ENCODE data around the gene PLSCR3. TPM values are rescaled to one million over a fixed set of nuclear protein-coding genes. Genes with fewer than 3 reads are reported as not detected.

The PLSCR3 gene
- total RNA-seq, 1 experiment from 2014 or later: 6.7 TPM

DNA sequence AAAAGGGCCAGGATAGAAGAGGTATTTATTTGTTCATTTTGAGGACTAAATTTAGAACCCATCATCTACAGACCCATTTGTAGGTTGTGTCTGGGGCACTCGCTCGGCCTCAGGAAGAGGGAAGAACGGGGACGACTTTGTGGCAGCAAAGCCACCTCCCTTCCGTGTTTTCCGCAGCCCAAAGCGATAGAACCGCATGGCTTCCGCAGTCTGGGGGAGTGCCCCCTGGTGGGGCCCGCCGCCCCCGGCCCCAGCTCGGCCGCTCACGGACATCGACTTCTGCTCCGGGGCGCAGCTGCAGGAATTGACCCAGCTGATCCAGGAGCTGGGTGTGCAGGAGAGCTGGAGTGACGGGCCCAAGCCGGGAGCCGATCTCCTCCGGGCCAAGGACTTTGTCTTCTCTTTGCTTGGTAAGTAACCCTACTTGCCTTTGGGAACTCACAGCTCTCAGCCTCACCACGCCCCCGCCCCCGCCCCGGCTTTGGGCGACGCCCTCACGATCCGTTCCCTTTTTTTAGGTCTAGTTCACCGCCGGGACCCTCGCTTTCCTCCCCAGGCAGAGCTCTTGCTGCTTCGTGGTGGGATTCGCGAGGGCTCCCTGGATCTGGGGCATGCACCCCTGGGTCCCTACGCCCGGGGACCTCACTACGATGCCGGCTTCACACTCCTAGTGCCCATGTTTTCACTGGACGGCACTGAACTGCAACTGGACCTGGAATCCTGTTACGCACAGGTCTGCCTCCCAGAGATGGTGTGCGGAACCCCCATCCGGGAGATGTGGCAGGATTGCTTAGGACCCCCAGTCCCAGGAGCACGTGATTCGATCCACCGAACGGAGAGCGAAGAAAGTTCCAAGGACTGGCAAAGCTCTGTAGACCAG is 41.6 kb upstream of the PLSCR3 start:
- H3K27me3 ChIP-seq: no peaks in the 10 kb centered on the region
- no peaks in the 10 kb centered on the region for H3K9me3 ChIP-seq (replicated peaks)
- no peaks in the 10 kb centered on the region for H3K4me1 ChIP-seq
- H3K36me3 ChIP-seq: no peaks in the 10 kb centered on the region
- no peak overlapping the region for H3K27ac ChIP-seq
- DNase-seq: no peak
- no peak overlapping the region for H3K4me3 ChIP-seq

DNA sequence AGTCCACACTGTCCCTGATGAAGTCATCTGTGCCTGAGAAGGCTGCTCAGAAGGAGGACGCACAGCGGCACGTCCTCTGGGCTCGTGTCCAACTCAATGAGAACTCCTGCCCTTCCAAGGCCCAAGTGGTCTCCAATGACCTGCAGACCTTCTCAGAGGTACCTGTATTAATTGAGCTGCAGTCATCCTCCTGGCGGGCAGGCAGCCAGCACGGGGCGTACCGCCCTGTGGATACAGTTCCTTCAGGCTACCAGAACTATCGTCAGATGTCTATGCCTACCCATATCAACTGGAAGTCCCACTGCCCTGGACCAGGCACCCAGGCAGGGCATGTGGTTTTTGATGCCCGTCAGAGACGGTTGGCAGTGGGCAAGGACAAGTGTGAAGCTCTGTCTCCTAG is 38.0 kb upstream of the PLSCR3 start:
- no peaks in the 10 kb centered on the region for H3K27me3 ChIP-seq
- no peaks in the 10 kb centered on the region for H3K4me1 ChIP-seq
- H3K4me3 ChIP-seq: no peak overlapping the region
- H3K9me3 ChIP-seq (replicated peaks): no peaks in the 10 kb centered on the region
- no peak for DNase-seq
- H3K27ac ChIP-seq: no peak overlapping the region
- H3K36me3 ChIP-seq: no peaks in the 10 kb centered on the region

DNA sequence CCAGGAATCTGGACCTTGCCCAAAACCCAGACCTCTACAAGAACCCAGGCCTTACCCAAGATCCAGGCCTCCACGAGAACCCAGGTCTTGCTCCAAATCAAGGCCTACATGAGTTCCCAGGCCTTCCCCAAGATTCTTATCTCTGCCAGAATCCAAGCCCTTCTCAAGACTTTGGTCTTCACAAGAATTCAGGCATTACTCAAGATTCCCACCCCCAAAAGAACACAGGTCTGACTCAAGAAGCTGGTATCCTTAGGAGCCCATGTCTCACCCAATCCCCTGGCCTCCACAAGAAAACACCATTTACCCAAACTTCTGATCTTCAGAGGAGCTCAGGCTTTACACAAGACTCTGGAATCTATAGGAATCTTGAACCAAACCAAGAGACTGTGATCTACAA is 36.9 kb upstream of the PLSCR3 start:
- Histone ChIP-seq H3K27me3 (no peaks in the 10 kb centered on the region), H3K9me3 (replicated peaks) (no peaks in the 10 kb centered on the region), H3K4me1 (no peaks in the 10 kb centered on the region), H3K36me3 (no peaks in the 10 kb centered on the region), H3K4me3 (no peak overlapping the region), H3K27ac (no peak overlapping the region)
- DNase-seq: no peak

DNA sequence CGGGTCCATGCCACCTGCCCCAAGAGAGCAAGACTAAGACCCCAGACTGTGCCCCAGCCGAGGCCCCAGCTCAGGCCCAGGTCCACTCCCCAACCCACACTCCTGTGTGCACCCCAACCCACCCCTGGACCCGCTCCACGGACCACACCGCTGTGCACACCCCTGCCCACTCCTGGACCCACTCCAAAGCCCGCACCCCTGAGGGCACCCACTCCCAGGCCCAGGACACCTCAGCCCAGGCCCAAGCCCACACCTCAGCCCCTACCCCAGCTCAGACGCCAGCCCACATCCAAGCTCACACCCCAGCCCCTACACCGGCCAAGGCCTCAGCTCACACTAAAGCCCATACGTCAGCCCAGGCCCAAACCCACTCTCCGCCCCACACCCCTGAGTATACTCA is 35.4 kb upstream of the PLSCR3 start:
- no peak overlapping the region for H3K27ac ChIP-seq
- no peaks in the 10 kb centered on the region for H3K9me3 ChIP-seq (replicated peaks)
- H3K4me1 ChIP-seq: no peaks in the 10 kb centered on the region
- H3K27me3 ChIP-seq: no peaks in the 10 kb centered on the region
- no peaks in the 10 kb centered on the region for H3K36me3 ChIP-seq
- H3K4me3 ChIP-seq: no peak overlapping the region
- DNase-seq: no peak

DNA sequence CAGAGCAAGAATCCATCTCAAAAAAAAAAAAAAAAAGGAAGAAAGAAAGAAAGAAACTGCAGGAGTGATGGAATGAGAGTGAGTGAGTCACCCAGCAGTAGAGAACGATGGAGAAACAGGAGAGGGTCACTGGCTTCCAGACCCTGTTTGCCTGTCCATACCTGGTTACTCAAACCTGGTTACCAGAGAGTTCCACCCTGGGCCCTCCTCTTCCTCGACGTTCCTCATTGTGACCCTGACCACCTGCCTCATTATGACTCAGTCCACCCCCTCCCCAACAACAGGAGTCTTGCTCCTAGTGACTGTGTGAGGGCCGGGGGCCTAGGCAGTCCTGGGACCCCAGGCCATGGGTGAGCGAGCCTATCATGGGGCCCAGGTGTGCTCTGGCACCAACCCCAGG is 34.2 kb upstream of the PLSCR3 start, which contains the start of gene SPEM3:
Gene SPEM3, plus strand, starts transcription at position 301 of the 400 bp plus-strand sequence. Its CDS starts 46 bp downstream, at position 347.
- Histone ChIP-seq H3K27ac (no peak within 1 kb of the TSS), H3K36me3 (no peaks in the 10 kb centered on the region), H3K27me3 (no peaks in the 10 kb centered on the region), H3K4me3 (no peak within 1 kb of the TSS), H3K4me1 (no peaks in the 10 kb centered on the region), H3K9me3 (replicated peaks) (no peaks in the 10 kb centered on the region)
- no peak for DNase-seq

DNA sequence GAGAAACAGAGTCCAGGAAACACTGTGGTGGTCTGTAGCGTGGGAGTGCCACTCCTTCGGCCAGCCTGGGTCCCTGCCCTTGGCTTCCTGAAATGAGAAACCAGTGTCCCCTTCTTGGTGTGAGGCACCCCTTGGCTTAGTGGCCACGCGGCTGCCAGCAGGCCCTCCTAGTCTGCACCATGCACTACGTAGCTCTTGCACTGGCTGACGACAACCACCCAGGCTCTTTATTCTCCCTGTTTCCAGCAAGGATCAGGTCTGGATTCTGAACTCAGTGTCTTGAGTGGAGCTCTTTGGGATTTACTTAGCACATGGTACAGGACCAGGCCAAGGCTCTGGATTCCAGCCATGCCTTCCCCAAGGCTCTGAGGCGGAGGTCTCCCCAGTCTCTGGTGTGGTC is 33.2 kb upstream of the PLSCR3 start:
- Histone ChIP-seq H3K9me3 (replicated peaks) (no peaks in the 10 kb centered on the region), H3K27me3 (no peaks in the 10 kb centered on the region), H3K4me1 (no peaks in the 10 kb centered on the region), H3K36me3 (no peaks in the 10 kb centered on the region), H3K4me3 (no peak overlapping the region), H3K27ac (no peak overlapping the region)
- DNase-seq: no peak

DNA sequence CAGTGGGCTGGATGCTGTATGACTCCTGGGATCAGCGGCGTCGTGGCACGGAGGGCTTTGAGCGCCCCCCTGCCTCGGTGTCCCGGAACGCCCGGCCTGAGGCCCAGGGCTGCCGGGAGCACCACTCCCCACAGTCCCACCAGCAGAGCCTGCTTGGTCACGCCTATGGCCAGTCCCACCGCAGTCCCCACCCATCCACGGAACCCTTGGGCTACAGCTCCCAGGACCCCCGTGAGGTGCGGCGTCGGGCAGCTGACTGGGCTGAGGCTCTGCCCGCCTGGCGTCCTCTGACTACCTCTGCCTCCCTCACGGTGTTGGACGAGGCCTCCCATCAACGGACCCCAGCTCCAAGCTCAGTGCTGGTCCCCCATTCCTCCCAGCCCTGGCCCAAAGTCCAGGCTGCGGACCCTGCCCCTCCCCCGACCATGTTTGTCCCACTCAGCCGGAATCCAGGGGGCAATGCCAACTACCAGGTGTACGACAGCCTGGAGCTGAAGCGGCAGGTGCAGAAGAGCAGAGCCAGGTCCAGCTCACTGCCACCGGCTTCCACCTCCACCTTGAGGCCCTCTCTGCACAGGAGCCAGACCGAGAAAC is 32.7 kb upstream of the PLSCR3 start:
- Histone ChIP-seq H3K27me3 (no peaks in the 10 kb centered on the region), H3K27ac (no peak overlapping the region), H3K9me3 (replicated peaks) (no peaks in the 10 kb centered on the region), H3K4me3 (no peak overlapping the region), H3K4me1 (no peaks in the 10 kb centered on the region), H3K36me3 (no peaks in the 10 kb centered on the region)
- DNase-seq: no peak

DNA sequence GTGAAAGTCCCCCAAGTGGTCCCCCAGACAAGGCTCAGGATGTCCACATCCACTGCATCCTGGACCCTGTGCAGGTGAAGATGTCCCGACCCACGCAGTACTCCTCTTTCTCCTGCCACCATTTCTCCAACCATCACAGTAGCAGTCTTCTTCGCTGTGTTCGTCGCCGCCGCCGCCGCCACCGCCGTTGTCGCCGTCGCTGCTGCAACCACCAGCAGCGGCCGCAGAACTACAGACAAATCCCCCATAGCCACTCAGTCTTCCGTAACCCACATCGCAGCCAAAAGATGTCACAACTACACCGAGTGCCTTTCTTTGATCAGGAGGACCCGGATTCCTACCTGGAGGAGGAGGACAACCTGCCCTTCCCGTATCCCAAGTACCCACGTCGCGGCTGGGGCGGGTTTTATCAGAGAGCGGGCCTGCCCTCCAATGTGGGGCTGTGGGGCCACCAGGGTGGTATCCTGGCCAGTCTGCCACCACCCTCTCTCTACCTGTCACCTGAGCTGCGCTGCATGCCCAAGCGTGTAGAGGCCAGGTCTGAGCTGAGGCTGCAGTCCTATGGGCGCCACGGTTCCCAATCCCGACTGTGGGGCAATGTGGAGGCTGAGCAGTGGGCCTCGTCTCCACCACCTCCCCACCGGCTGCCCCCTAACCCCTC is 32.0 kb upstream of the PLSCR3 start:
- no peaks in the 10 kb centered on the region for H3K9me3 ChIP-seq (replicated peaks)
- H3K27me3 ChIP-seq: no peaks in the 10 kb centered on the region
- no peaks in the 10 kb centered on the region for H3K4me1 ChIP-seq
- H3K27ac ChIP-seq: no peak overlapping the region
- H3K4me3 ChIP-seq: no peak overlapping the region
- no peak for DNase-seq
- H3K36me3 ChIP-seq: no peaks in the 10 kb centered on the region

DNA sequence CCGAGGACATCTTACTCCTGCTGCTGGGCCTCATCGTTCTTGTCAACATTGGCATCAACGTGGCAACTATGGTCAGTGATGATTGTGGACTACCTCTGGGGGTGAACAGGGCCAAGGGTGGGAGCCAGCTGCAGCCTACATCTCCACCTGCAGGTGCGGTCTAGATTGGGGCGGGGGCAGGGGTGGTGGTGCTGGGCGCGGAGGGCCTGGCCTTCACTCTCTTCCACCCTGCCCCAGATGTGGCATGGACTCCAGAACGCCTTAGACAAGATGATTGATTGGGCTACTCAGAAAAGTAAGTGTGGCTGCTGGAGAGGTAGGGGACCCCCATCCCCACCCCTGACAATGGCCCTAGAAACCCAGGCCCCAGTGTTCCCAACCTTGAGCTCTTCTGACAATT is 31.4 kb upstream of the PLSCR3 start:
- Histone ChIP-seq H3K27me3 (no peaks in the 10 kb centered on the region), H3K4me3 (no peak overlapping the region), H3K36me3 (no peaks in the 10 kb centered on the region), H3K4me1 (no peaks in the 10 kb centered on the region), H3K27ac (no peak overlapping the region), H3K9me3 (replicated peaks) (no peaks in the 10 kb centered on the region)
- DNase-seq: no peak

DNA sequence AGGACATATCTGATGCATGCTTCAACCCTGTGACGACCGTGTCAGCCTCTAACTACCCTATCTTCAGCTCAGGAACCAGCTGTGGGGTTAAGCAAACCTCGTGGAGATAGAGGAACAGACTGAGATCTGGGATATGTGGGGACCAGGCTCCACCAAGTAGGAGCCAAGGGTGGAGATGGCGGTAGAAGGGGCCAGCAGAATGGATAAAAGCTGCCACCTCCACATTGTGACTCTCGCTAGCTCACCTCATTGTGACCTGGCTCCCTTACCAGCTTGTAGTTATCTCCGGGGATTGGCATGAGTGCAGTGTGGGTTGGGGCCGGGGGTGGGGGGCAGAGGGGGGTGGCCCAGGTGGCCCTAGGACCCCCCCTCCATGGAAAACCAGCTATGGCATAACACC is 31.0 kb upstream of the PLSCR3 start, which contains the start of gene SPEM2:
Gene SPEM2, plus strand, starts transcription at position 301 of the 400 bp plus-strand sequence. Its CDS starts 73 bp downstream, at position 374.
- no peaks in the 10 kb centered on the region for H3K4me1 ChIP-seq
- no peaks in the 10 kb centered on the region for H3K27me3 ChIP-seq
- DNase-seq: no peak
- no peaks in the 10 kb centered on the region for H3K9me3 ChIP-seq (replicated peaks)
- H3K27ac ChIP-seq: no peak within 1 kb of the TSS
- no peaks in the 10 kb centered on the region for H3K36me3 ChIP-seq
- no peak within 1 kb of the TSS for H3K4me3 ChIP-seq

DNA sequence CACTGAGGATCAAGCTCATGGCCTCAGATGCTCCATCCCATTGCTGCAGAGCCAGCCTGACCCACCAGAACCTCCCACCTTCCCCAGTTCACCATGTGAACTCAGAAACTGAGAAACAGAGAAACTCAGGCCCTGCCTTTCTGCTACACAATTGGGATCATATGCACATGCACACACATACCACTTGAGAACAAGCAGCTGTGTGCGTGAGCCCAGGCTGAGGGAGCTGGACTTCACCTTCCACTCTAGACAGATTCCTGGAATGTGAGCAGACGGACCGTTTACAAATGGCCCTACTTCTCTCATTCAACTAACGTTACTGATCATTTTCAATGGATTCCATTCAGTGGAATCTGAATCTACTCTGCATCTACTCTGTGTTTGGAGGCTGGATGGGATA is 29.4 kb upstream of the PLSCR3 start:
- Histone ChIP-seq H3K27ac (no peak overlapping the region), H3K4me3 (no peak overlapping the region), H3K36me3 (no peaks in the 10 kb centered on the region), H3K27me3 (no peaks in the 10 kb centered on the region), H3K4me1 (no peaks in the 10 kb centered on the region), H3K9me3 (replicated peaks) (no peaks in the 10 kb centered on the region)
- no peak for DNase-seq

DNA sequence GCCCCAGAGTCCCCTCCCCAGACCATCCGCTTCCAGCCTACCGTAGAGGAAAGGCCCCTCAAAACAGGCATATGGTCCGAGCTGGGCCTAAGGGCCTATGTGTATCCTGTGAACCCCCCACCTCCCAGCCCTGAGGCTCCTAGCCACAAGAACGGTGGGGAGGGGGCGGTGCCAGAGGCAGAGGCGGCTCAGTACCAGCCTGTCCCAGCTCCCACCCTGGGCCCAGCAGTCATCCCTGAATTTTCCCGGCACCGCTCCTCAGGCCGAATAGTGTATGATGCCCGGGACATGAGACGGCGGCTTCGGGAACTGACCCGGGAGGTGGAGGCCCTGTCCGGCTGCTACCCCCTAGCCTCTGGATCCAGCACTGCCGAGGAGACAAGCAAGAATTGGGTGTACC is 26.9 kb upstream of the PLSCR3 start:
- Histone ChIP-seq H3K9me3 (replicated peaks) (no peaks in the 10 kb centered on the region), H3K36me3 (no peaks in the 10 kb centered on the region), H3K27me3 (no peaks in the 10 kb centered on the region), H3K4me1 (no peaks in the 10 kb centered on the region), H3K27ac (no peak overlapping the region), H3K4me3 (no peak overlapping the region)
- no peak for DNase-seq

DNA sequence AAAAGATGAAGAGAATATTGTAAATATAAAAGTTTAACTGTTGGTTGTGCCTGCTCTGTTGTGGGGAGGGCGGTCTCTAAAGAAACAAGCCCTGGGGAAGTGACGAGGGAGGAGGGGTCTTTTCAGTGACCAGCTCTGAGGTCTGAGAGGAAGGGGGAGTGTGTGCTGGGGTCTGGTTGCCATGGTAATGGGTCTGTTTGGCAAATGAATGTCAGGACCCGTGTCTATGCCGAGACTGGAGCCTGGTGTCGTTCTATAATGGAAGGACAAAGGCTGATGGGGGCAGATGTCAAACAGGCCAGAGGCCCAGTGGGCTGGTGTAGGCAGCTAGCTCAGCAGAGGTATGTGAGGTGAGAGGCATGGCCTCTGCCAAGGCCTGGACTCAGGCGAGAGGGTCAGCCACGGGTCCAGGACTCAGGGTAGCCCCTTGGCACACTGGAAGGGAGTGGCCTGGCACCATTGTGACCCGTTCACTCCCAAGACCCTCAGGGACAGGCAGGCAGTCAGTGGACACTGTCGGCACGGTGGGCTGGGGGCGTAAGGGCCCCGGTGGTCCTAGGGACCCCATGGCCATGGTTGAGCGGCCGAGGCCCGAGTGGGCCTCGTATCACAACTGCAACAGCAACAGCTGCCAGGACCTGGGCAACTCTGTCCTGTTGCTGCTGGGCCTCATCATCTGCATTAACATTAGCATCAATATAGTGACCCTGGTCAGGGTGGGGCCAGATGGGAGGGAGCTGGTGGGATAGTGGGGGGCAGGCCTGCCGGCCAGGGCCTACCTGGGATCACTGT is 25.7 kb upstream of the PLSCR3 start, which contains the start of gene SPEM1:
Gene SPEM1, plus strand, starts transcription at position 506 of the 792 bp plus-strand sequence. Its CDS starts 61 bp downstream, at position 567.
- DNase-seq: no peak
- H3K27ac ChIP-seq: no peak within 1 kb of the TSS

DNA sequence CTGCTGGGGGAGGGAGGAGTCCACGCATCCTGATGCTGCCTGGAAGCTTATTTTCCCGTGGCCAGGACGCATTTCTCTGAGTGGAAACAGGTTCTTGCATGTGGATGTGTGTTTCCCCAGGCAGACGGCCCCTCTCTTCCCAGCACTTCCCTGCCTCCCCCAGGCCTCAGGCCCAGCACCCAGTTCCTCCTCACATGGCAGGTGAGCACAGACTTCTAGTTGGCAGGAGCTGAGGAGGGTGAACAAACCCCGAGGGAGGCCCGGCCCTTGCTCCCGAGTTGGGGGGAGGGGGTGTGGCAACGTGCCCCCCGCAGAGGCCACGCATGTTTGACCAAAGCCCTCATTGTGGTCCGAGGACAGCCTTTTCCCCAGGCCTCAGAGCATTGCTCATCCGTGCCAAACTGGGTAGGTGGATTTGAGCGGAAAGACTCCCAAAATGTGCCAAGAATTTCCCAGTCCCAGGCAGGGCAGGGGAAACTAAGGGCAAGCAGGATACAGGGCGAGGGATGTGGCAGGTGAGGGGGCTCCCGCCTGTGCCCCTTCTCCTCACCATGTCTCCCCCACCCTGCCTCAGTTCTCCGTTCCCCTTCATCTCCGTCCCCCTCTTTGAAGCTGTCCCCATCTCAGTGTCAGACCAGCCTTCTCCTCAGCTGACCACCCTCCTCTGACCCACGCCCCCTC is 24.3 kb upstream of the PLSCR3 start:
- H3K9me3 ChIP-seq (replicated peaks): no peaks in the 10 kb centered on the region
- H3K27ac ChIP-seq: no peak overlapping the region
- DNase-seq: no peak
- no peaks in the 10 kb centered on the region for H3K36me3 ChIP-seq
- H3K27me3 ChIP-seq: no peaks in the 10 kb centered on the region
- no peaks in the 10 kb centered on the region for H3K4me1 ChIP-seq
- H3K4me3 ChIP-seq: no peak overlapping the region

More for the DNA sequence above, 25.7 kb upstream of the PLSCR3 start, which contains the start of gene SPEM1:
- no peaks in the 10 kb centered on the region for H3K27me3 ChIP-seq
- no peaks in the 10 kb centered on the region for H3K9me3 ChIP-seq (replicated peaks)
- H3K4me1 ChIP-seq: no peaks in the 10 kb centered on the region
- H3K4me3 ChIP-seq: no peak within 1 kb of the TSS
- no peaks in the 10 kb centered on the region for H3K36me3 ChIP-seq

All from SJCRH30 (cell line).